ENCODE data around the gene APMAP. TPM values are rescaled to one million over a fixed set of nuclear protein-coding genes. Genes with fewer than 3 reads are reported as not detected.

The APMAP gene
- total and polyA plus RNA-seq, 4 donors = 132 to 378 (median 234) TPM

- WGBS = 76% methylated on average over 9 of the region's 9 CpGs
These were observed 4.2 kb upstream of the APMAP start for GRCh38 chr20:24996449-24997377.

More at GRCh38 chr20:24996449-24997377, 4.2 kb upstream of the APMAP start:
- H3K9ac ChIP-seq (ENCODE audit: low read depth in 1 of 2, low read length in 2 of 2) = no peak overlapping the region
- H3K4me1 ChIP-seq (ENCODE audit: control insufficient read depth in 4 of 4, insufficient read depth in 4 of 4, low read length in 3 of 4) = peaks cover 0 to 25% (median 18%) of the 10 kb centered on the region in 4 donors
- no peaks in the 10 kb centered on the region for H3K27me3 ChIP-seq (ENCODE audit: control insufficient read depth in 4 of 4, insufficient read depth in 4 of 4, low read length in 3 of 4)
- no peaks in the 10 kb centered on the region for H3K36me3 ChIP-seq (ENCODE audit: control insufficient read depth in 4 of 4, insufficient read depth in 3 of 4, low read depth in 1 of 4, low read length in 3 of 4)
- H3K4me3 ChIP-seq (ENCODE audit: low read depth in 1 of 3, low read length in 3 of 3) = no peak overlapping the region
- TF ChIP-seq SP1 (IDR thresholded peaks at IDR 0.05) = no peak
- no peak for TF ChIP-seq JUND (IDR thresholded peaks at IDR 0.05)
- TF ChIP-seq EGR1 (IDR thresholded peaks at IDR 0.05; ENCODE audit: low read depth in 2 of 2) = no peak
- TF ChIP-seq HNF4A (conservative IDR thresholded peaks at IDR 0.05) = no peak
- no peak for TF ChIP-seq ATF3 (IDR thresholded peaks at IDR 0.05)
- TF ChIP-seq GABPA (IDR thresholded peaks at IDR 0.05 in 1 of 2, conservative IDR thresholded peaks at IDR 0.05 in 1 of 2) = no peak
- TF ChIP-seq RAD21 (IDR thresholded peaks at IDR 0.05) = no peak
- TF ChIP-seq YY1 (IDR thresholded peaks at IDR 0.05) = no peak
- TF ChIP-seq HNF4G (IDR thresholded peaks at IDR 0.05) = no peak
- TF ChIP-seq CTCF (IDR thresholded peaks at IDR 0.05; ENCODE audit: low read depth, low read length, missing input control) = no peak
- no peak for TF ChIP-seq RXRA (IDR thresholded peaks at IDR 0.05)
- TF ChIP-seq FOXA2 (IDR thresholded peaks at IDR 0.05) = no peak
- TF ChIP-seq REST (IDR thresholded peaks at IDR 0.05) = no peak
- TF ChIP-seq NR2F2 (IDR thresholded peaks at IDR 0.05) = no peak
- TF ChIP-seq MAX (IDR thresholded peaks at IDR 0.05) = no peak
- no peak for TF ChIP-seq FOXA1 (IDR thresholded peaks at IDR 0.05)
- H3K9me3 ChIP-seq (ENCODE audit: control insufficient read depth in 4 of 4, low read length in 3 of 4) = no peaks in the 10 kb centered on the region
- no peak for DNase-seq (ENCODE audit: low spot score)
- H3K27ac ChIP-seq (ENCODE audit: low read depth in 1 of 2, low read length in 2 of 2) = no peak overlapping the region

Measured in liver (tissue), 9 donors.